Measurements from ENCODE around the gene ZBED4.

ZBED4 gene

DNA sequence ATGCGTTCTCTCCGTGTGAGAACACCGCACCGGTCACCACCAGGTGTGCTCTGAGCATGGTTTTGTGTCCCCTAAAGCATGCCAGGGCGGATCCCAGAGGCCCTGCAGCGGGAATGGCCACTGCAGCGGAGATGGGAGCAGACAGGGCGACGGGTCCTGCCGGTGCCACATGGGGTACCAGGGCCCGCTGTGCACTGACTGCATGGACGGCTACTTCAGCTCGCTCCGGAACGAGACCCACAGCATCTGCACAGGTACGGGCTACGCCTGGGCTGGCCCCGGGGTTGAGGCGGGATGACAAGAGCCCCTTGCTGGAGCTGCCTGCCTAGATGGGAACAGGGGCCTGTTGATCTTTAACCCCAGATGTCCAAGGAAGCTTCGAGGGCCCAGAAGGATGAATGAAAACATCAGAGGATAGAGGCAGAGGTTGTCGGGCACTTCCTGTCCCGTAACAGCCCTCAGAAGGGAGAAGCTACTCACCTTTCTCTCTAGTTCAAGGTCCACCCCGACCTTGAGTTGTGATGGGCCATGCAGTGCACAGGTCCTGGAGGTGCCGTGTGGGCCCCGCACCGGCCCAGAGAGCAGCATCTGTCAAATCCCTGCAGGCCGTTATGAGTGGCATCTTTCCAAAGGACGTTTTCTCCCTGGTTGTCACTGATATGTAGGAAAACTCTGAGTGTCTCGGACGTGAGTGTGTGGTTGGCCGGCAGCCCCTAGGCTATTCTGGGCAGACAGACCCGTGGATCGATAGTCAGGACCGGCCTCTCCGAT lies 68.0 kb downstream of the ZBED4 start:
- no peak for DNase-seq (ENCODE audit: low read depth in 3 of 3)

DNA sequence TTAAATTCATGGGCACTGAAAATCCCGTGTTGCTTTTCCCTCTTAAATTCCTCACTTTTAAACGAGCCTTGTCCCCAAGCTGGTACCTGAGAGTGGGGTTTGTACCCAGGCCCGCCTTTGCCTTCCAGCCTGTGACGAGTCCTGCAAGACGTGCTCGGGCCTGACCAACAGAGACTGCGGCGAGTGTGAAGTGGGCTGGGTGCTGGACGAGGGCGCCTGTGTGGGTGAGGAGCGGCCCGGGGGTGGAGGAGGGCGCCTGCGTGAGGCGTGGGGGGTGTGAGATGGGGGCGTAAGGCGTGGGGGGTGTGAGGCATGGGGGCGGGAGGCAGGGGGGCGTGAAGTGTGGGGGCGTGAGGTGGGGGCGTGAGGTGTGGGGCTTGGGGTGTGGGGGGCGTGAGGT lies 68.8 kb downstream of the ZBED4 start:
- DNase-seq (ENCODE audit: low read depth in 3 of 3): no peak

DNA sequence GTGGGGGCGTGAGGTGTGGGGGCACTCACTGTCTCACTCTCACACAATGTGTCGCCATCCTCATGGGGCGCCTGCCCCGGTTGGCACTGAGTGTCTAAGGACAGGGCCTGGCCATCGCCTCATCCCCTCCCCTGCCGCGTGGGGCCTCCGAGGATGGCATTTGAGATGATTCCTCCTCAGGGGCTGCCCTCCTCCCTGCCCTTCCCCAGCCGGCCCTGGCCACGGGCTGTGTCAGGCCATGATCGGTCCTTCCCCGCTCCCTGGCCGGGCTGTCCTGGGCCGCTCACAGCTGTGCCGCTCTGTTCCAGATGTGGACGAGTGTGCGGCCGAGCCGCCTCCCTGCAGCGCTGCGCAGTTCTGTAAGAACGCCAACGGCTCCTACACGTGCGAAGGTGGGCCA lies 69.3 kb downstream of the ZBED4 start:
- DNase-seq (ENCODE audit: low read depth in 3 of 3): no peak

DNA sequence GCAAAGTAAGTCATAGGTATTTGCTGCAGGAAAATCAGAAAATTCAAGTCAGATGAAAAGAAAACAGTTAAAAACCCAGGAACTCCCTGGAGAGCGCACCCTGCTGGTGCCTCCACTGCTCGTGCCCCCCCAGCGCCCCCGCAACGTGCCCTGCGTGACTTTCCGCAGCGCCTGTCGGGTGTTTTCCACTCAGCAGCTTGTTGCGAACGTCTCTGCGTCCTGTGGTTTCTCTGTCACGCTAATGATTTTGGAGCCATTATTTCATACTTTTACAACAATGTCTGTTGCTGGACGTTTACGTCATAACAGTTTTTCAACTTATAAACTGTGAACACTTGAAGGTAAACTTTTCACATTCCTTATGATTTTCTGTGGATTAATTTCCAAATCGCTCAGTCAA lies 69.8 kb downstream of the ZBED4 start:
- DNase-seq (ENCODE audit: low read depth in 3 of 3): no peak

DNA sequence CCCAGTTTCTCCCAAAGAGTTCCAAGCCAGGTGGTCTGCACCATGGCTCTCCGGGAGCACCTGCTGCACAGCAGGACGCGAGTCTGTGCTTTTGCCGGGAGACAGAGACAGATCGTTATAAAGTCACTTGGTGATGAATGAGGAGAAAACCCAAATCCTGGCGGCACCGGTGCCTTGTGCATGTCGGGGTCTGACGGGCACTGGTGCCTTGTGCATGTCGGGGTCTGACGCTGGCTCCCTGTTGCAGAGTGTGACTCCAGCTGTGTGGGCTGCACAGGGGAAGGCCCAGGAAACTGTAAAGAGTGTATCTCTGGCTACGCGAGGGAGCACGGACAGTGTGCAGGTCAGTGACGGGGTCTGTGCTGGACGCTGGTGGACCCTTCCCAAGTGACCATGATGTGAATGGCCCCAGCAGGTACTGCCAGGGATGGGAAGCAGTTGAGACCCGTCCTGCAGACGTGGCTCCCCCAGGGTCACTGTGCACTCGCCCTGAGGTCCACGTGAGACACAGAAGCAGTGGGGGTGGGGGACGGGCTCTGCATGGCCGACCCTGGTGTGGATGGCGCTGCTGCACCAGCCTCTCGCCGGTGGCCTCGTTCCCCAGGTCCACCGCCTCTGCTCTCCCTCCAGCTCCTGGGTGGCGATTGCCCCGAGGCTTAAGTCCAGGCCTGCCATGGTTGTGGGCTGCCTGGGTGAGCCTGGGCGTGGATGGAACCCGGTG lies 70.6 kb downstream of the ZBED4 start:
- DNase-seq (ENCODE audit: low read depth in 3 of 3): no peak

DNA sequence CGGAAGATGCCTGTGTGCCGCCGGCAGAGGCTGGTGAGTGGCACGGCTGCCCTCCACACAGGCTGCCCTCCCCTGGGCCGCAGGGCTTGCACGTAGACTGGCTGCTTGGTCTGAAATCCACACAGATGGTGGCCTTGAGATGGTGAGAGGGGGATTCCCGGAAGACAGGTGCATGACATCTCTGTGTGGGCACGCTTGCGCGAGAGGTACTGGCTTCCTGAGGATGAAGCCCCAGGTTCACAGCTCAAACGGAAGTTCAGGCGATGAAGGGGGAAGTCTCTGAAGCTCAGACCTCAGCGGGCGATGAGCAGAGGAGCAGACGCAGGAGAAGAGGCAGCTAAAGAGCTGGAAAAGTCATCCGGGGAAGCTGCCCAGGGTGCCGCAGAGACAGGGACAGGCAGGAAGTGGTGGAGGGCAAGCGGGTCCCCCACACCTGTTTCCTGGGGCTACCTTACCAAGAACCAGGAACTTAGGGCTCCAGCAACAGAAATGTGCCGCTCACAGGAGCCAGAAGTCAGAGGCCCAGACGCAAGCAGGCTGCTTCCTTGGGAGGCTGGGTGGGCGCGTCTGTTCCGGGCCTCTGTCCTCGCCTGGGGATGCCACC lies 72.0 kb downstream of the ZBED4 start:
- peak; percentile 47 to 66 (median 60) for DNase-seq (ENCODE audit: low read depth in 3 of 3)

DNA sequence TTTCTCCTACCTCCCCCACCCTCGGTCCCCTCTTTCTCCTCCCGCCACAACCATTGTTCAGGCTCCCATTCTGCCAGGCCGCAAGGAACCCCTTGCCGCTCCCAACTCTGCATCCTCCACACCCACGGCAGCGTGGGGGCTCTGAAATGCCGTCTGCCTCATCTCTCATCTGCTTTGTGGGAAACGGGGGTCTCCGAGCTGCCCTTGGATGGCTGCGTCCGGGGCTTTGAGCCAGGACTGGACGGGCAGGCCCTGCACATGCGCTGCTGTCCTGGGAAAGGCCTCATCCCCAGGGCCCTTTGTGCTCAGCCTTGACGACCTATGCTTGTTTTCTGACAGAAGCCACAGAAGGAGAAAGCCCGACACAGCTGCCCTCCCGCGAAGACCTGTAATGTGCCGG lies 73.3 kb downstream of the ZBED4 start:
- no peak for DNase-seq (ENCODE audit: low read depth in 3 of 3)

DNA sequence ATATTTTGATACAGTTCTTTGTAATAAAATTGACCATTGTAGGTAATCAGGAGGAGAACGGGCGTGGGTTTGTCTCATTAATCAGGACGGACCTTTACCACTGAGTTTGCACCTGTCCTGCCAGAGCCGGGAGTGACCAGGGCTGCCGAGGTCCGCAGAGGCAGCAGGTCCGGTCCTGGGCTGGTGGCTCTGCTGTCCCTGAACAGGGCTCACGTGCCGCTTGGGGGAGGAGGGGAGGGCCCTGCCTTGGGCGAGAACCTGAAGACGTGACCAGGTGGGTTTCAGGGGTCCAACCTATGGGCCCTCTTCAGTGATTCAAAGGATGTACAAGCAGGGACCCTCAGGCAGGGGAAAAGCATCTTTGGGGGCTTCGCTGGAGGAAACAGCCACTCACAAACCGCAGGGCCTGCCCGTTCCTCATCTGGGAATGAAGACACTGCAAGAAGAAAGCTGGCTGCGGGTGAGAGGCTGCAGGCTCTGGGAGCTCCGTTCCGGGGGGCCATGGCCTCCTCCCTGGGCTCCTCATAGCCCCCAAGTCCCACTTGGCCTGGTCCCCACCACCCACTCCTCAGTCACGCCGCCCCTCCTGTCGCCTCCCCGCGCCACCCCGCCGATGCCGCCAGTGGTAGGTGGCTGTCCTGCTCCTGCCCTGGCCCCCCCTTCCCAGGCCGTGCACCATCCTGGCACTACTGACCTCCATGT lies 74.0 kb downstream of the ZBED4 start:
- DNase-seq (ENCODE audit: low read depth in 3 of 3): no peak

DNA sequence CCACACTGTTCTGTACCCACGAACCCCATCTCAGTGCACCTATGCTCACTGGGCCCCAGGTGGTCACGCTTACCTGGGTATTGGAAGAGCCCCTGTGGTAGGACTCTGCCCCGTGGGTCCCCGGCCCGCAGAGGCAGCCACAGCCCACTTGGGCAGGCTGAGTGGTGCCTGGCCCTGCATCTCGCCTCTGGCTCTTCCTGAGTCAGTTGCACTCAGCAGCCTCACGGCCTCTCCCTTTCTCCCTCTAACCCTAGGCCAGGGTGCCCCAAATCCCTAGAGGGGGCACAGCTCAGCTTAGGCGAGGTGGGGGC lies 74.5 kb downstream of the ZBED4 start:
- DNase-seq (ENCODE audit: low read depth in 3 of 3): no peak

DNA sequence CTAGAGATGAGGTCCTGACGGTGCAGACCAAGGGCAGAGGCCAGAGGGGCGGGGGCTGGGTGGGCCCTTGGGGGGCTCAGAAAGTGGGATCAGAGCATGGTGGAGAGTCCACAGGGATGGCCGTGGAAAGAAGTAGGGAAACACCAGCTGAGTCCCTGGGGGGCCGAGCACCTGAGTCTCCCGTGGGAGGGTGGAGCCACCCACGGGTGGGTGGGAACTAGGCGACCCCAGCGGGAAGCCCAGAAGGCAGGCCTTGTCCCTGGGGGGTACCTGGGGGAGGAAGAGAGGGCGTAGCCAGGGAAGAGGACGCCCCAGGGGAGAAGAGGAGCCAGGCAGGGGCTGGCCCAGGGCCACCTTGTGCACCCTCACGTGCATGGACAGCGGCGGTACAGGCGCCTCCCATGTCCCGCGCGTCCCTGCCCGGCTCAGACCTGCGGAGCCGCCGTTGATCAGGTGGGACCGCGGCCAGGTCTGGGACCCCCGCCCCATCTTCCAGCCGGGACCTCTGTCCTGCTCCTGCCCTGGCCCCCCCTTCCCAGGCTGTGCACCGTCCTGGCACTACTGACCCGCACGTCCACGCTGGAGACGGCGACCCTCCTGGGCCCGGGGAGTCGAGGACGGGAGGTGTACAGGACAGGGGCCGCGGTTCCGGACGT lies 75.0 kb downstream of the ZBED4 start:
- no peak for DNase-seq (ENCODE audit: low read depth in 3 of 3)

DNA sequence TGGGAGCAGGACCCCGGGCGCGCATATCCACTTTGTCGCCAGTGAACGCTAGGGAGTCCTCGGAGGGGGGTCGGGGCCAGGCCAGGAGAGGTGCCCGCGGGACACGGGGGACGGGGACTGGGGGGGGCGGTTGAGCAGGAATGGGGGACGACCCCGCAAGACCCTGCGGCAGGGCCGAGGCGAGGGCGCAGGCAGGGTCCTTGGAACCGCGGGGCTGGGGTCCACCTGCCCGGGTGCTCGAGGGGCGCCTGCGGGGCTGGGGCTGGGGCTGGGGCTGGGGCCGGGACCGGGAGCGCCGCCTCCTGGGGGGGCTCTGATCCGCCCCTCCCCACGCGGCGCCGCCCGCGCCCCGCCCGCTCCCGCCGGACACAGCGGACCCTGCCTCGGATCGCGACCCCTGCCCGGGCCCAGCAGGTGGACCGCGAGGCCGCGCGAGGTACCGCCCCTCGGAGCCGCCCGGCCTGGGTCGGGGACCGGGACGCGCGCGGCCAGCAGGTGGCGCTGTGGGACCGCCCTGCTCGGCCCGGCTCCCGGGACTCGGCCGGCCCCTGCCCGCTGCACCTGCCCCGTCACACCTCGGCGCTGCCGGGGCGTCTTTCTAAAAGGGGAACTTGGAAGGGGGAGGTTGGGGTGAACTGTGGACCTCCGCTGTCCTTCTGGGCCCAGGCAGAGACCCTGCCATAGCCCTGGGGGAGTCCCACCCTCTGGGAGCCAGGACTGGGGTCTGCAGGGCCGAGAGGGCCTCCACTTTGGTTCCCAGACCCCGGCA lies 75.8 kb downstream of the ZBED4 start:
- DNase-seq (ENCODE audit: low read depth in 3 of 3): peak; percentile 65 to 82 (median 68)

DNA sequence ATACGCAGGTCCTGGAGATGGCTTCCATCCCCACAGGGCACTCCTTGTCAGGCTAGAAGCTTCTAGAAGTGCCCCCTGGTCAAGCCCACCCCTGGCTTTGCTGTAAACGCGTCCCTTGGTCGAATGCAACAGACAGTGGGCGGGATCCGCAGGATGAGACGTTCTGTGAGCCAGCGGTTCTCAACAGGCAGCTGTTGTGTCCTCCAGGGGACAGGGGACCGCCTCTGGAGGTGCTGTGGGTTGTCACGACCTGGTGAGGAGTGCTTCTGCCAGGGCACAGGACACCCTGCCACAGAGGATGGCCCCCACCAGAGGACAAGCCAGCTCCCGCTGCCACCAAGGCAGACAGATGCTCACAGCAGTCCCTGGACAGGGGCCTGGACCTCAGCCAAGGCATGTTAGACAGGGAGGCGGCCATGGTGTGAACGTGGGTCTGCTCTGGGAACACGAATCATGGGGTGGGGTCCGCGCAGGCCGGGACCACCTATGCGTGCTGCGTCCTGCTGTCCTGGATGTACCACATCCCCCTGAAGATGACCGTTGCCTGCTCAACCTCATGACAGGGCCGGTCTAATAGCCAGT lies 76.4 kb downstream of the ZBED4 start:
- DNase-seq (ENCODE audit: low read depth in 3 of 3): no peak

DNA sequence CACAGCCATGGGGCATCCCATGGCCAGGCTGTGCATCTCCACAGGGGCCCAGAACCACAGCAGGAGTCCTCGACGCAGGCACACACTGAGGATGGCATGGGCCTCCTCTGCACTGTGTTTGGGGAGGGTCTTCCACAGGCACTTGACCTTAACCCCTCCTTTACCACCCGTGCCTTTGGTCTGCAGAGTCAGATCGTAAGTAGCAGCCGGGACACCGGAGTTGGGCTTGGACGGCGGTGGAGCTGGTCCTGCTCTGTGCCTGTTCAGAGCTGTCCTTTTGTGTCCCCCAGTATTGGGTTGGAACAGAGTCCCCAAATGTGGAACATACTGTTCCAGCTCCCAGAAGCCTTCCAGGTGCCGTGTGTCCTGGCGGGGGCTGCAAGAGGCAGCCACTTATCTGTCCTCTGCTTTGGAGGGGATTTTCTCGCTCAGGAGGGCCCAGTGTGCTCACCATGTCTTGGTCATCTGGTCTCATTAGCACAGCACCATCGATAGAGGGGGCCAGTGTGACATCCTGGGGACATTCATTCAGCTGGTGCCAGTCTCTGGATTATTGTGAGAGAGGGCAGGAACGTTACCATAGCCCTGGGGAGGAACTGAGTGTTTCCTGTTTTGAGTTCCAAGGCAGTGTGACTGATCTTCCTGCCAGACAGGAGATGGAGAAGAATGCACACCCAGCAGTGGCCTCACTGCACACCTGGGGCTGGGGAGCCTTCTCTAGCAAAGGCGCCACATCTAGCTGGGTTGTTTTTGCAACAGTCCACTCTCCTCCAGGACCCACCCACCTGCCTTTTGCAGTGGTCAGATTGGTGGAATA lies 77.2 kb downstream of the ZBED4 start:
- DNase-seq (ENCODE audit: low read depth in 3 of 3): no peak

DNA sequence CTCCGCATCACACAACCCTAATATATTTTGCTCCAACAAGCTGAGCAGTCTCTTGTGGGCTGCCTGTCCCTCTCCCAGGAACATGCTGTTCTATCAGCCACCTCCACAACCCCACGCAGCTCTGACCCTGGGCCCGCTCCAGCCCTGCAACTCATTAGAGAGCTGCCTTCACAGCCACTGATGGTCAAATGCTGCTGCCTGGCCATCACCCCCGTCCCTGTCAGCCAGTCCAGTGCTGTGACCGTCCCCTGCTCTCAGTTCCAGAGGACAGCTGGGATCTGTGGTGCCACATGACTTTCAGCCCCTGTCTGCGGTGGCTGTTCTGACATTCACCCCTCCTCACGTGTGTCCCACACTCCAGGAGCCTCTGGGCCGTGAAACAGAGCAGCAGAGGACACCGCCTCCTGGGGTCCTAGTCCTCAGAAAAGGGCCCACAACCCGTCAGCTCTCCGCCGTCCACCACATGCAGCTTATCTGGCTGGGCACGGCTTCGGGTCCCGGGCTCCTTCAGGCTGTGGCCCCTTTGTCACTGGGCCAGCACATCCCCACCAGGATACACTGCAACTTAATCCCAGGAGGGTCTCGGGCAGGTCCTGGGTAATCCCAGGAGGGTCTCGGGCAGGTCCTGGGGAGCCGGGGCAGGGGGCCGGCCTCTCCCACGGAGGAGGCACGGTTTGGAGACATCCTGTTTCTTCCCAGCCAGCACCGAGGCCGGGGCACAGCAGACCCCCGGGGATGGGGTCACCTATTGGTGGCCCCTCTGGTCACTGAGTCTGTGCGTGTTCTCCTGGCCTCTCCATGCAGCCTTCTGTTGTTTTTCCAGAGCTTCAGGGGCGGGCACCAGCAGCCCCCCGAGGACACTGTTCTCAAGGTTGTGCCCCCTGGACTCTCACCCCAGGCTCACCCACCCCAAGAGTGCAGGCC lies 79.9 kb downstream of the ZBED4 start:
- no peak for DNase-seq (ENCODE audit: low read depth in 3 of 3)

DNA sequence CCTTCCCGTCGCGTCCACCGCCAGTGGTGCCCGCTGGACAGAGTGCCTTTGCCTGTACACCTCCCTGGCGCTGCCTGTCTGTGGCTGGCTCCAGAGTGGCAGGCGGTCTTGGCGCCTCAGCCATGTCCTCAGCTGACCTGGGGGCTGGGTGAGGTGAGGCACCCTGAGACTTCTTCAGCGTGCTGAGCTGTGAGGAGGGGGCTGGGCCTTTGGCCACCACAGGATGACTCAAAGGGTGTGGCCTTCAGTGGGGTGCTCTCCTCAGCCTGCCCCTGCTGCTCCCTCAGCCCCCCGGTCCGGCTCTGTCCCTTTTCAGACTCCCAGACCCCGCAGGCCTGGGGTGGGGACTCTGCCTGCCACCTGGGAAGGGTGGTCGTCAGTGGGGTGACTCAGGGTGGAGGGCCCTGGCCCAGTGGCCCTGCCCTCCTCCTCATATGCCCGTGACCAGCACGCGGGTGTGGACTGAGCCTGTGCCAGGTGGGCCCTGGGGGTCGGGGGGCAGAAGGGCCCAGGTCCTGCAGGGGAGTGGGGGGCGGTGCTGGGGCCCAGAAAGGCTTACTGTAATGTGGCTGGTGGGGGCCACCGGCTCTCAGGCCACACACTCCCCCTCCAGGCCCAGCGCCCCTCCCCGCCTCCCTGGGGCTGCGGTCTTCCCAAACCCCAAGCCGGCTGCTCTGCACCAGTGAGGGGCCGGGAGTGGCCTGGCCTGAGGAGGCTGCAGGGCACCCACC lies 80.7 kb downstream of the ZBED4 start:
- no peak for DNase-seq (ENCODE audit: low read depth in 3 of 3)

DNA sequence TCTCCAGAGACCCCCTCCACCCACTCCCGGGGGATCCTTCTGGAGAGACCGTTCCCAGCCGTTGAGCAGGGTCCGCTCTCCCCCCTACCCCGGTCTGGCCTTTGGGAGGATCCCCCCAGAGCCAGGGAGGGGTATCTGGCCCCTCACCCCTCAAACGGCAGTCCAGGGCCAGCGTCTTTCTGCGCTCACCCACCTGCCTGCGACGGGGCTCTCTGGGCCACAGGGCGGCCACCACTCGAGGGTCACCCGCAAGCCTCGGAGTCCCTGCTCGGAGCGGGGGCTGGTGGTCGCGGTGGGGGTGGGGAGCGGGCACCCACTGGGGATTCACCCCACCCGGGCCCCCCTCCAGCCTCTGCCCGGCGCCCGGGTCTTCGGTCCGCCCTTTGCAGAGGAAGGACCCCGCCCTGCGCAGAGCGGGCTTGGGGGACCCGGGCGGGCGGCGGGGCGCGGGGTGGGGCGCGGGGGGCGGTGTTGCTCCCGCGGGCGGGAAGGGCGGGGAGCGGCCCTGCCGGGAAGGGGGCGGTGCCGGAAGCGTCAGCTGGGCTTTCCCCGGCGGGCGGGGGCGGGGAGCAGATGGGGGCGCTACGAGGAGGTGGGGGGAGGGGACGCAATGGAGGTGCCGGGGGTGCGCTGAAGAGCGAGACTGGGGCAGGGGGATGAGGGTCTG lies 81.4 kb downstream of the ZBED4 start:
- peak; percentile 87 to 92 (median 92) for DNase-seq (ENCODE audit: low read depth in 3 of 3)

DNA sequence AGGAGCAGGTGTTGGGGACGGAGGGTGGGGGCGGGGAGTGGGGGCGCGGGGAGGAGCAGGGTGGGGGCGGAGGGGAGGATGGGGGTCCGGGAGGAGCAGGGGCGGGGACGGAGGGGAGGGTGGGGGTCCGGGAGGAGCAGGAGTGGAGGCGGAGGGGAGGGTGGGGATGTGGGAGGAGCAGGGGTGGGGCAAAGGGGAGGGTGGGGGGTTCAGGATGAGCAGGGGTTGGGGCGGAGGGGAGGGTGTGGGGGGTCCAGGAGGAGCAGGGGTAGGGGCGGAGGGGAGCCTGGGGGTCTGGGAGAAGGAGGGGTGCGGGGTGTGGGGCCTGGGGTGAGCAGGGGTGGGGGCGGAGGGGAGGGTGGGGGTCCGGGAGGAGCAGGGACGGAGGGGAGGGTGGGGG lies 81.9 kb downstream of the ZBED4 start:
- peak in 1 of 3 experiments; percentile 43 for DNase-seq (ENCODE audit: low read depth in 3 of 3)

All from stimulated activated CD4-positive, alpha-beta T cell treated with anti-CD3 and anti-CD28 coated beads, TNF-alpha, amount 100 ng/mL, for 4 hours (primary cell).